Measurements from ENCODE around the gene TAC4. TPM values are rescaled to one million over a fixed set of nuclear protein-coding genes. Genes with fewer than 3 reads are reported as not detected.

Gene TAC4
- total RNA-seq: not detected

GRCh38 chr17:49848019-49848473, at the start of gene TAC4:
Gene TAC4, minus strand, starts transcription at chr17:49848069. Its CDS starts 52 bp downstream, at chr17:49848017.
- no peaks in the 10 kb centered on the region for H3K27me3 ChIP-seq
- no peak for TF ChIP-seq CTCF (IDR thresholded peaks at IDR 0.05)
- TF ChIP-seq POLR2A (IDR thresholded peaks at IDR 0.05): no peak
- TF ChIP-seq POLR2AphosphoS5 (IDR thresholded peaks at IDR 0.05): no peak
- peaks cover 5 to 6% of the 10 kb centered on the region in 2 donors for H3K4me1 ChIP-seq
- intact Hi-C loops (cut with DNase I; ENCODE audit: low total_unique reads): no loop called here
- no peaks in the 10 kb centered on the region for H3K9me3 ChIP-seq
- no peak within 1 kb of the TSS for H3K27ac ChIP-seq
- no peak within 1 kb of the TSS for H3K4me3 ChIP-seq
- no peaks in the 10 kb centered on the region for H3K36me3 ChIP-seq
- DNase-seq (ENCODE audit: low spot score in 2 of 2): no peak

DNA sequence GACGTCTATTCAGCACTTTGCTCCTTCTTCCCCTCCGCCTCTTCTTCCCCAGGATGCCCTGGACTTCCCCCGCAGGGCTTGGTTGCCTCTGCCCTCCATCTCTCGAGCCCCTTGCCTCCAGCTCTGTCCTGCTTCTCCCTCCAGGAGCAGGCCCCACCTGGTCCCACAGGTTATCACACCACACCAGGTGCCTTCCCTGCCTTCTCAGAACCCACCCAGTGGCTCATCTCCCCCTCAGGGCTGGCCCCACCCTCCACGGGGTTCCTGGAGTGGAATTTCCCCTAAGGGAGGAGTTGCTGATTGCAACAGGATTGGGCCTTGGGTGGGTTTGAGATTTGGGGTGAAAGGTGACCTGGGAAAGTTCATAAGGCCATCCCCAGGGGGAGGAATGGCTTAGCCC, 49.0 kb upstream of the TAC4 start:
- Histone ChIP-seq H3K4me3 (no peak overlapping the region), H3K36me3 (no peaks in the 10 kb centered on the region), H3K27me3 (no peaks in the 10 kb centered on the region), H3K9me3 (no peaks in the 10 kb centered on the region), H3K27ac (no peak overlapping the region), H3K4me1 (no peaks in the 10 kb centered on the region)
- DNase-seq (ENCODE audit: low spot score in 2 of 2): no peak
- TF ChIP-seq CTCF (IDR thresholded peaks at IDR 0.05): no peak
- TF ChIP-seq POLR2A (IDR thresholded peaks at IDR 0.05): no peak
- no peak for TF ChIP-seq POLR2AphosphoS5 (IDR thresholded peaks at IDR 0.05)
- intact Hi-C loops (cut with DNase I; ENCODE audit: low total_unique reads): no loop called here

GRCh38 chr17:49896222-49896621, 48.4 kb upstream of the TAC4 start:
- DNase-seq (ENCODE audit: low spot score in 2 of 2): no peak
- Histone ChIP-seq H3K36me3 (no peaks in the 10 kb centered on the region), H3K27me3 (no peaks in the 10 kb centered on the region), H3K4me1 (no peaks in the 10 kb centered on the region), H3K4me3 (no peak overlapping the region), H3K9me3 (no peaks in the 10 kb centered on the region), H3K27ac (no peak overlapping the region)
- TF ChIP-seq POLR2AphosphoS5 (IDR thresholded peaks at IDR 0.05): no peak
- intact Hi-C loops (cut with DNase I; ENCODE audit: low total_unique reads): no loop called here

- no peak overlapping the region for H3K27ac ChIP-seq
- no peaks in the 10 kb centered on the region for H3K36me3 ChIP-seq
- no peak for TF ChIP-seq CTCF (IDR thresholded peaks at IDR 0.05)
- no peak for TF ChIP-seq POLR2AphosphoS5 (IDR thresholded peaks at IDR 0.05)
- TF ChIP-seq POLR2A (IDR thresholded peaks at IDR 0.05): no peak
- no peak for DNase-seq (ENCODE audit: low spot score in 2 of 2)
- no peaks in the 10 kb centered on the region for H3K27me3 ChIP-seq
- H3K4me1 ChIP-seq: no peaks in the 10 kb centered on the region
- no peaks in the 10 kb centered on the region for H3K9me3 ChIP-seq
- H3K4me3 ChIP-seq: no peak overlapping the region
- intact Hi-C loops (cut with DNase I; ENCODE audit: low total_unique reads): loop anchor here (1.0 kb wide), 1 partner anchor 9 kb away; no protein-coding TSS in a partner anchor
Measured at GRCh38 chr17:49895812-49896211, 47.9 kb upstream of the TAC4 start.

GRCh38 chr17:49894761-49895160, 46.9 kb upstream of the TAC4 start:
- intact Hi-C loops (cut with DNase I; ENCODE audit: low total_unique reads): loop anchor here (1.0 kb wide), 1 partner anchor 7 kb away; no protein-coding TSS in a partner anchor
- DNase-seq (ENCODE audit: low spot score in 2 of 2): peak; percentile 20 to 61
- H3K36me3 ChIP-seq: no peaks in the 10 kb centered on the region
- no peaks in the 10 kb centered on the region for H3K4me1 ChIP-seq
- no peaks in the 10 kb centered on the region for H3K27me3 ChIP-seq
- no peak overlapping the region for H3K4me3 ChIP-seq
- peak overlapping the region in 1 of 2 donors; percentile 25 for H3K27ac ChIP-seq
- TF ChIP-seq POLR2AphosphoS5 (IDR thresholded peaks at IDR 0.05) (no peak), POLR2A (IDR thresholded peaks at IDR 0.05) (no peak), CTCF (IDR thresholded peaks at IDR 0.05) (no peak)
- no peaks in the 10 kb centered on the region for H3K9me3 ChIP-seq

All from breast epithelium (tissue), 4 donors.